Retinal pigment epithelial cell (primary cell): ENCODE results near the gene MMS22L.
A peak's percentile ranks its signal among the peaks of the same experiment; 100 is the strongest.

Experiments
- DNase-seq: peaks from one replicate; pipeline ENCODE4 v3.0.0-alpha.2; 2010; ENCODE audit warnings: low read depth
- H3K4me3 ChIP-seq: 2 replicates; pipeline ENCODE4 v1.5.1; 2011; ENCODE audit warnings: mild to moderate bottlenecking, low read length, control low read depth, moderate library complexity
- CTCF ChIP-seq: conservative IDR thresholded peaks from 2 replicates; pipeline ENCODE4 v1.5.1; 2011; ENCODE audit warnings: low read depth, low read length, control low read depth, inconsistent platforms

The MMS22L gene

GRCh38 chr6:97288188-97288587, 5.2 kb upstream of the MMS22L start:
- no peak overlapping the region for H3K4me3 ChIP-seq
- no peak for DNase-seq
- no peak for TF ChIP-seq CTCF

- peak overlapping the region; percentile 94 for H3K4me3 ChIP-seq
- no peak for TF ChIP-seq CTCF
- no peak for DNase-seq
Observed at GRCh38 chr6:97282238-97282725, 734 bp downstream of the MMS22L start.

- DNase-seq, result no peak
- H3K4me3 ChIP-seq, result no peak overlapping the region
- TF ChIP-seq CTCF, result no peak
Observed at GRCh38 chr6:97280766-97281165, 2.2 kb downstream of the MMS22L start.

GRCh38 chr6:97275804-97276203, 7.2 kb downstream of the MMS22L start:
- no peak for TF ChIP-seq CTCF
- no peak overlapping the region for H3K4me3 ChIP-seq
- no peak for DNase-seq

- no peak for DNase-seq
- TF ChIP-seq CTCF, result no peak
- no peak overlapping the region for H3K4me3 ChIP-seq
Observed at GRCh38 chr6:97269821-97270220, 13.2 kb downstream of the MMS22L start.

- TF ChIP-seq CTCF, result no peak
- DNase-seq, result no peak
- no peak overlapping the region for H3K4me3 ChIP-seq
Observed at GRCh38 chr6:97262676-97263075, 20.3 kb downstream of the MMS22L start.

- no peak overlapping the region for H3K4me3 ChIP-seq
- TF ChIP-seq CTCF, result no peak
- DNase-seq, result no peak
Observed at GRCh38 chr6:97246842-97247241, 36.2 kb downstream of the MMS22L start.
